Tibial nerve (tissue), 4 donors: ENCODE measurements around the gene DLGAP1.

Experiments used
- EP300 ChIP-seq, 2 donors: sonication (generic); formaldehyde crosslinking; IDR thresholded peaks; one replicate each; pipeline ENCODE4 v1.6.1; 2017; ENCODE audit warnings: antibody characterized with exemption in 2 of 2, mild to moderate bottlenecking in 1 of 2
- POLR2A ChIP-seq, 2 donors: fragments of 450-650 bp; IDR thresholded peaks; one replicate each; pipeline ENCODE4 v1.6.1; 2017; ENCODE audit warnings: antibody characterized with exemption in 2 of 2, mild to moderate bottlenecking in 2 of 2, moderate library complexity in 2 of 2
- TF ChIP-seq, protein P1 (sequence below), 5 experiments: fragments of 200-600 bp in 3 of 5; fragments of 450-650 bp in 2 of 5; sonication (generic) in 3 of 5; IDR thresholded peaks; one replicate each; pipeline ENCODE4 v1.5.1; 2016 to 2019; ENCODE audit warnings: antibody characterized with exemption in 5 of 5, mild to moderate bottlenecking in 3 of 5, moderate library complexity in 2 of 5

DNA sequence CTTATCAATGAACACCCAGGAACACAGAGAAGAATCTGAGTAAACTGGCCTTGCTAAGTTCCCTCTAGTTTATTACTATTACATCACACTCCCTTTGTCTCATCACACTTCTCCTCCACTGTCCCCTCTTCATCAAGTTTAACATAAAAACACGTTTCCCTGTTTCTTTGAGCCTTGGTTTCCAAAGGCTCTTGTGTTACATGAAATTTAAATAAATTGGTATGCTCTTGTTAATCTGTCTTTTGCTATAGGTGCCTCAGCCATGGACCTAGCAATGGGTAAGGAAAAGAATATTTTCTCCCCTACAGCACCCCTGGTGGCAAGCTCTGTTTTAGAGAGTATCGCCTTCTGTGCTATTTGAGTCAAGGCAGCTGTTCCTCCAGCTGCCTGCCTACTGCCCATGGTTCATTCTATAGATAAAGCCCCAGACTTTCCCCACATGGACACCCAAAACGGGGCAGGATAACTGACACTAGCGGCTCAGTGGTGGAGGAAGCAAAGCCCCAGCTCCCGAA lies 973.4 kb downstream of the DLGAP1 start:
- TF ChIP-seq EP300 (IDR thresholded peaks at IDR 0.05) (no peak), POLR2A (IDR thresholded peaks at IDR 0.05) (no peak)
- TF ChIP-seq, protein P1, sequence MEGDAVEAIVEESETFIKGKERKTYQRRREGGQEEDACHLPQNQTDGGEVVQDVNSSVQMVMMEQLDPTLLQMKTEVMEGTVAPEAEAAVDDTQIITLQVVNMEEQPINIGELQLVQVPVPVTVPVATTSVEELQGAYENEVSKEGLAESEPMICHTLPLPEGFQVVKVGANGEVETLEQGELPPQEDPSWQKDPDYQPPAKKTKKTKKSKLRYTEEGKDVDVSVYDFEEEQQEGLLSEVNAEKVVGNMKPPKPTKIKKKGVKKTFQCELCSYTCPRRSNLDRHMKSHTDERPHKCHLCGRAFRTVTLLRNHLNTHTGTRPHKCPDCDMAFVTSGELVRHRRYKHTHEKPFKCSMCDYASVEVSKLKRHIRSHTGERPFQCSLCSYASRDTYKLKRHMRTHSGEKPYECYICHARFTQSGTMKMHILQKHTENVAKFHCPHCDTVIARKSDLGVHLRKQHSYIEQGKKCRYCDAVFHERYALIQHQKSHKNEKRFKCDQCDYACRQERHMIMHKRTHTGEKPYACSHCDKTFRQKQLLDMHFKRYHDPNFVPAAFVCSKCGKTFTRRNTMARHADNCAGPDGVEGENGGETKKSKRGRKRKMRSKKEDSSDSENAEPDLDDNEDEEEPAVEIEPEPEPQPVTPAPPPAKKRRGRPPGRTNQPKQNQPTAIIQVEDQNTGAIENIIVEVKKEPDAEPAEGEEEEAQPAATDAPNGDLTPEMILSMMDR (IDR thresholded peaks at IDR 0.05): peak in 2 of 5 experiments; percentile 31 to 50
